MM.1S (cell line): Measurements from ENCODE around the gene MAD1L1.
"Not testable (repeated sequence)": the region's sequence is repeated elsewhere in the genome, so short reads cannot be mapped to it uniquely, and the experiment has no call there.

Experiments used
- DNase-seq: peaks from one replicate; pipeline ENCODE4 v3.0.0-alpha.2; 2015
- H2AFZ ChIP-seq: fragments of 300-600 bp; sonication (generic); 2 replicates; pipeline ENCODE4 v1.6.0; 2016; ENCODE audit warnings: antibody characterized with exemption, low read length
- H3F3A ChIP-seq: fragments of 300-600 bp; sonication (generic); 2 replicates; pipeline ENCODE4 v1.6.1; 2016; ENCODE audit warnings: mild to moderate bottlenecking, antibody characterized with exemption, low read length, moderate library complexity, mixed read lengths; ENCODE audit not compliant: insufficient read depth
- H3K27ac ChIP-seq: fragments of 300-600 bp; sonication (generic); 2 replicates; pipeline ENCODE4 v1.5.1; 2016; ENCODE audit warnings: mild to moderate bottlenecking, low read length
- H3K27me3 ChIP-seq: fragments of 300-600 bp; sonication (generic); replicated peaks from 2 replicates; pipeline ENCODE4 v1.6.0; 2016; ENCODE audit warnings: low read length; ENCODE audit not compliant: insufficient read depth
- H3K36me3 ChIP-seq: fragments of 300-600 bp; sonication (generic); replicated peaks from 2 replicates; pipeline ENCODE4 v1.6.1; 2016; ENCODE audit warnings: mild to moderate bottlenecking, low read length, mixed read lengths; ENCODE audit not compliant: insufficient read depth
- H3K4me1 ChIP-seq: fragments of 300-600 bp; sonication (generic); 2 replicates; pipeline ENCODE4 v1.6.1; 2016; ENCODE audit warnings: low read length, mixed read lengths
- H3K4me2 ChIP-seq: fragments of 300-600 bp; sonication (generic); 2 replicates; pipeline ENCODE4 v1.6.0; 2016; ENCODE audit warnings: low read depth, low read length
- H3K4me3 ChIP-seq: fragments of 300-600 bp; sonication (generic); 2 replicates; pipeline ENCODE4 v1.5.1; 2016; ENCODE audit warnings: low read length, mixed read lengths
- H3K79me2 ChIP-seq: fragments of 300-600 bp; sonication (generic); 2 replicates; pipeline ENCODE4 v1.6.1; 2016; ENCODE audit warnings: mixed run types, low read length, mixed read lengths
- H3K9ac ChIP-seq: fragments of 300-600 bp; sonication (generic); 2 replicates; pipeline ENCODE4 v1.6.1; 2016; ENCODE audit warnings: low read length, mixed read lengths
- H3K9me2 ChIP-seq: fragments of 300-600 bp; sonication (generic); replicated peaks from 2 replicates; pipeline ENCODE4 v1.6.1; 2016; ENCODE audit warnings: mild to moderate bottlenecking, low read length, mixed read lengths; ENCODE audit not compliant: insufficient read depth
- H3K9me3 ChIP-seq: fragments of 300-600 bp; sonication (generic); replicated peaks from 2 replicates; pipeline ENCODE4 v1.6.1; 2016; ENCODE audit warnings: mild to moderate bottlenecking, low read length, mixed read lengths; ENCODE audit not compliant: insufficient read depth
- H4K20me1 ChIP-seq: fragments of 300-600 bp; sonication (generic); 2 replicates; pipeline ENCODE4 v1.6.1; 2016; ENCODE audit warnings: mild to moderate bottlenecking, low read length, moderate library complexity, mixed read lengths; ENCODE audit not compliant: insufficient read depth
- CTCF ChIP-seq: fragments of 300-600 bp; sonication (generic); IDR thresholded peaks from 2 replicates; pipeline ENCODE4 v1.5.1; 2016; ENCODE audit warnings: antibody characterized with exemption, low read length, mixed read lengths
- EZH2 ChIP-seq: fragments of 300-600 bp; sonication (generic); optimal IDR thresholded peaks from 2 replicates; pipeline ENCODE3; 2017; ENCODE audit warnings: low read depth, mild to moderate bottlenecking, antibody characterized with exemption, low read length, mixed read lengths
- EZH2phosphoT487 ChIP-seq: fragments of 300-600 bp; sonication (generic); IDR thresholded peaks from 2 replicates; pipeline ENCODE4 v1.6.1; 2018; ENCODE audit warnings: antibody characterized with exemption, low read length

The MAD1L1 gene

DNA sequence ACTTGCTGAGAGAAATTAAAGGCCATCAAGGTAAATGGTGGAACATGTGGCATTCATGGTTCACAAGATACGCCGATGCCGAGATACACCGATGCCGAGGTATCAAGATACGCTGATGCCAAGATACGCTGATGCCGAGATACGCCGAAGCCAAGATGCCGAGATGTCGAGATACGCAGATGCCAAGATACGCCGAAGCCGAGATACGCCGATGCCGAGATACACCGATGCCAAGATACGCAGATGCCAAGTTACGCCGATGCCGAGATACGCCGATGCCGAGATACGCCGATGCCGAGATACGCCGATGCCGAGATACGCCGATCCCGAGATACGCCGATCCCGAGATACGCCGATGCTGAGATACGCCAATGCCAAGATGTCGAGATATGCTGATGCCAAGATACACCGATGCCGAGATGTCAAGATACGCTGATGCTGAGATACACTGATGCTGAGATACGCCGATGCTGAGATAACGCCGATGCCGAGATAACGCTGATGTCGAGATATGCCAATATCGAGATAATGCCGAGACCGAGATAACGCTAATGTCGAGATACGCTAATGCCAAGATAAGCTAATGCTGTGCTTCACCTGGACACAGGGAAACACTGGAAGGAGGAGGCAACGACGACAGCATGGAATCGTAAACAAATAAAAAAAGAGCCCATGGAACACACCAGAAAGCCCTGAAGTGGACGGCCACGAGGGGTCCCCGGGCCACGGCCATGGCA, 172.6 kb downstream of the MAD1L1 start:
- Histone ChIP-seq H3F3A (no peaks in the 10 kb centered on the region), H3K4me2 (no peak overlapping the region), H3K79me2 (no peaks in the 10 kb centered on the region), H4K20me1 (no peaks in the 10 kb centered on the region), H3K9me2 (no peaks in the 10 kb centered on the region), H2AFZ (no peak overlapping the region), H3K27me3 (no peaks in the 10 kb centered on the region), H3K36me3 (no peaks in the 10 kb centered on the region), H3K4me1 (no peaks in the 10 kb centered on the region), H3K9ac (no peak overlapping the region), H3K27ac (no peak overlapping the region), H3K4me3 (no peak overlapping the region), H3K9me3 (no peaks in the 10 kb centered on the region)
- no peak for TF ChIP-seq CTCF
- no peak for DNase-seq

- H3K4me3 ChIP-seq, H2AFZ ChIP-seq, H3K79me2 ChIP-seq, H4K20me1 ChIP-seq, H3K27ac ChIP-seq, H3K4me2 ChIP-seq, H3K9me2 ChIP-seq, H3K4me1 ChIP-seq, H3K27me3 ChIP-seq, H3K36me3 ChIP-seq, H3K9me3 ChIP-seq, H3F3A ChIP-seq, DNase-seq, H3K9ac ChIP-seq: not testable (repeated sequence)
Measured at GRCh38 chr7:2058246-2058645, 174.5 kb downstream of the MAD1L1 start.

DNA sequence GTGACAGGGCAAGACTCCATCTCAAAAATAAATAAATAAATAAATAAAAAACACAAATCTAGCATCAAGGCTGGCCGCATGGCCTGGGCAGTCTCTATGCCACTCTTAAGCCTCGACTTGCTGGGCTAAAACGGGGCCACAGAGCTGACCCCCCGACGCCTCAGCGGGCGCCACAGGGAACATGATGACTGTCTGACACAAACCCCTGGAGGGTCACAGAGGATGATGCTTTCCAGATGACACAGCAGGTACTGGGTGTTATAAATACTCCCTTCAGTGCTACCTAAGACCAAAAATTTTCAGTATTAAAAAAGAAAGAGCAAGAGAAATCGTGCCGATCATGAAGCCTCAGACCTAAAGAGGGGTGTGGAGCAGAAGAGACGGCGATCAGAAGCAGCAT, 176.8 kb downstream of the MAD1L1 start:
- no peaks in the 10 kb centered on the region for H3K36me3 ChIP-seq
- no peak overlapping the region for H3K4me3 ChIP-seq
- TF ChIP-seq EZH2phosphoT487 (no peak), EZH2 (no peak), CTCF (no peak)
- H3K9ac ChIP-seq: no peak overlapping the region
- no peaks in the 10 kb centered on the region for H3K9me2 ChIP-seq
- H3K27ac ChIP-seq: no peak overlapping the region
- no peak for DNase-seq
- no peaks in the 10 kb centered on the region for H3K4me1 ChIP-seq
- no peaks in the 10 kb centered on the region for H4K20me1 ChIP-seq
- H3K9me3 ChIP-seq: no peaks in the 10 kb centered on the region
- H3K27me3 ChIP-seq: no peaks in the 10 kb centered on the region
- no peaks in the 10 kb centered on the region for H3K79me2 ChIP-seq
- no peak overlapping the region for H3K4me2 ChIP-seq
- no peak overlapping the region for H2AFZ ChIP-seq
- no peaks in the 10 kb centered on the region for H3F3A ChIP-seq

DNA sequence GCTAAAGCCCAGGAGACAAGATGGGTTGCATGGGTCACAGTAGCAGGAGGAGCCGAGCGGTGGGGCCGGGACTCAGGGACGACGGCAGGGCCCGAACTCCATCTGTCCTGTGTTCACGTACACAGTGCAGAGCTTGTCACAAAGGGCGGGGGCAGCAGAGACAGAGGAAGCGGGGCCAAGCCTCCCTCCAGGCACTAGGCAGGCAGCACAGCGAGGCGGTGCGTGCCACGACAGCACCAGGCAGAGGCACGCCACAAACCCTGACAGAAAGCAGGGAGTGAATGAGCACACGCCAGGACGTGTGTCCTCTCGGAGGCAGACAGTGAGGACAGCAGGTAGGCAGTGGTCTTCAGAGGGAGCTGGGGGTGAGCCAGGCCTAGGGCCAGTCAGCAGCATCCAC, 177.8 kb downstream of the MAD1L1 start:
- H3K27me3 ChIP-seq: no peaks in the 10 kb centered on the region
- H3K9ac ChIP-seq: no peak overlapping the region
- no peaks in the 10 kb centered on the region for H3K79me2 ChIP-seq
- no peak overlapping the region for H3K4me2 ChIP-seq
- no peaks in the 10 kb centered on the region for H3K9me3 ChIP-seq
- no peaks in the 10 kb centered on the region for H3F3A ChIP-seq
- no peak overlapping the region for H3K4me3 ChIP-seq
- H4K20me1 ChIP-seq: no peaks in the 10 kb centered on the region
- no peaks in the 10 kb centered on the region for H3K4me1 ChIP-seq
- H3K9me2 ChIP-seq: no peaks in the 10 kb centered on the region
- H3K27ac ChIP-seq: no peak overlapping the region
- no peak for DNase-seq
- TF ChIP-seq EZH2 (no peak), CTCF (no peak), EZH2phosphoT487 (no peak)
- no peak overlapping the region for H2AFZ ChIP-seq
- H3K36me3 ChIP-seq: no peaks in the 10 kb centered on the region
